Measurements from ENCODE around the gene C1orf232.

- TF ChIP-seq EZH2 (IDR thresholded peaks at IDR 0.05; ENCODE audit: low read depth, unreplicated experiment) (no peak), CTCF (conservative IDR thresholded peaks at IDR 0.05; ENCODE audit: low read depth in 2 of 2) (no peak)
Measured at GRCh38 chr1:26184883-26185282, 16.1 kb upstream of the C1orf232 start.
